ENCODE results near the gene ODAD4. TPM values are rescaled to one million over a fixed set of nuclear protein-coding genes. Genes with fewer than 3 reads are reported as not detected.
A peak's percentile ranks its signal among the peaks of the same experiment; 100 is the strongest.

The ODAD4 gene
- total and polyA plus RNA-seq, 2 of the 8 experiments (the other 6 are each of a cell fraction or from before 2014, with no cell fraction given), result 0.48 to 1.3 TPM

DNA sequence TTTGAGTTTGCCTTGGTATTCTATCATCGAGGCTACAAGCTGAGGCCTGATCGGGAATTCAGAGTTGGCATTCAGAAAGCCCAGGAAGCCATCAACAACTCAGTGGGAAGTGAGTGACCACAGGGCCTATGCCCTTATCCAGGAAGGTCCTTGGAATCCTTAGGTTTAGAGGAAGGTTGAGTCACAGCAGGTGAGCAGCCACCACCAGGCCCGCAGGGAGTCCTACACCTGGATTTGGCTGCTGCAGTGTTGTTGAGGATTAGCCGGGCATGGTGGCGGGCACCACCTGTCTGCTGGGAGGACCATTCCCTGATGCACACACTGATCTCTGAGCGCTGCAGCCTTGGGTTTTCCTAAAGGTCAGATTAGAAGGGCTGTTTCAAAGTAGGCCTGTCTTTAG, 5.2 kb downstream of the ODAD4 start:
- Histone ChIP-seq H3K14ac (ENCODE audit: insufficient read length) (no peak overlapping the region), H2BK5ac (ENCODE audit: low read depth, low read length) (no peak overlapping the region), H3K36me3 (ENCODE audit: control insufficient read depth in 2 of 4, insufficient read depth in 4 of 4, low read length in 3 of 4) (peaks cover 0 to 3% (median 0%) of the 10 kb centered on the region in 4 experiments; a peak in 2 of 8 replicates), H3K4ac (replicated peaks; ENCODE audit: insufficient read length, low read depth, low read length) (no peak overlapping the region), H4K20me1 (replicated peaks in 1 of 2; ENCODE audit: control insufficient read depth in 1 of 2, insufficient read depth in 2 of 2, low read length in 2 of 2) (no peaks in the 10 kb centered on the region), H3K4me1 (replicated peaks in 1 of 4; ENCODE audit: control insufficient read depth in 3 of 4, insufficient read depth in 4 of 4, low read length in 3 of 4) (no peaks in the 10 kb centered on the region), H3K4me3 (ENCODE audit: extremely low read depth in 1 of 4, insufficient read depth in 2 of 4, low read depth in 3 of 4, low read length in 4 of 4) (no peak overlapping the region), H3K4me2 (ENCODE audit: insufficient read depth in 1 of 2, low read depth in 2 of 2, low read length in 2 of 2) (no peak overlapping the region), H3K18ac (ENCODE audit: extremely low read depth, low read length) (no peak overlapping the region), H4K5ac (ENCODE audit: insufficient read length, low read depth, low read length) (no peak overlapping the region), H3K27ac (ENCODE audit: low read depth, low read length) (no peak overlapping the region), H3K27me3 (replicated peaks in 1 of 4; ENCODE audit: control insufficient read depth in 3 of 4, extremely low read depth in 1 of 4, insufficient read depth in 3 of 4, low read length in 3 of 4) (no peaks in the 10 kb centered on the region), H4K91ac (replicated peaks; ENCODE audit: insufficient read length, low read length) (no peak overlapping the region), H2BK15ac (ENCODE audit: low read length) (no peak overlapping the region), H2BK120ac (replicated peaks; ENCODE audit: low read depth, low read length) (no peak overlapping the region), H3K9me3 (ENCODE audit: insufficient read depth in 2 of 2, low read depth in 1 of 2, low read length in 1 of 2) (no peaks in the 10 kb centered on the region), H4K8ac (ENCODE audit: extremely low read depth, insufficient read depth, low read length) (no peak overlapping the region), H3K9ac (replicated peaks in 1 of 4; ENCODE audit: extremely low read depth in 1 of 4, low read depth in 3 of 4, low read length in 3 of 4) (no peak overlapping the region), H2AFZ (ENCODE audit: low read length) (no peak overlapping the region), H3K79me1 (ENCODE audit: low read depth, low read length) (no peaks in the 10 kb centered on the region), H2AK5ac (ENCODE audit: low read depth, low read length) (no peak overlapping the region), H2BK20ac (ENCODE audit: low read length) (no peak overlapping the region), H3K23me2 (ENCODE audit: low read depth, low read length) (0 out of 2 replicates have a peak, but pooled peaks cover 2% of the 10 kb centered on the region), H2BK12ac (ENCODE audit: low read depth, low read length) (no peak overlapping the region), H3K79me2 (ENCODE audit: control insufficient read depth in 1 of 2, insufficient read depth in 2 of 2, low read length in 2 of 2) (no peaks in the 10 kb centered on the region), H3K56ac (replicated peaks; ENCODE audit: insufficient read length, low read depth, low read length) (no peak overlapping the region), H3K23ac (ENCODE audit: insufficient read length) (no peak overlapping the region)
- DNase-seq (ENCODE audit: low read depth in 1 of 2, low spot score in 2 of 2) (no peak), FAIRE-seq (no peak)
- WGBS, 2 experiments (ENCODE audit: extremely low coverage in 1 of 2, insufficient coverage in 1 of 2, insufficient read length in 1 of 2, insufficient replicate concordance in 2 of 2, low coverage in 1 of 2, low lambda C conversion rate in 2 of 2, missing lambda C conversion rate in 1 of 2), result 95% methylated on average over 6 of the region's 6 CpGs; no CpG with 5 or more reads in 1 of the 2 experiments
- TF ChIP-seq JUN (IDR thresholded peaks at IDR 0.05; ENCODE audit: low read depth, low read length) (no peak), NANOG (IDR thresholded peaks at IDR 0.05; ENCODE audit: insufficient read depth, low read depth, low read length, poor library complexity, severe bottlenecking) (peak; percentile 49), HDAC6 (IDR thresholded peaks at IDR 0.05; ENCODE audit: low read depth, low read length) (no peak), GTF2F1 (IDR thresholded peaks at IDR 0.05; ENCODE audit: borderline replicate concordance, low read depth, low read length) (no peak), RAD21 (IDR thresholded peaks at IDR 0.05 in 1 of 2, conservative IDR thresholded peaks at IDR 0.05 in 1 of 2; ENCODE audit: low read depth in 2 of 2, low read length in 2 of 2) (no peak)
- ChIA-PET POLR2A (ENCODE audit: partially characterized antibody) (interaction anchor here (1.0 to 1.4 kb wide), 4 partner anchors 9 to 24 kb away, joined by 3 to 6 read pairs (median 5); partner anchors contain the start of gene ACLY), CTCF (ENCODE audit: partially characterized antibody) (interaction anchor here (0.9 to 2.3 kb wide), 6 partner anchors 10 to 131 kb away, joined by 3 to 15 read pairs (median 5); no protein-coding TSS in a partner anchor)

Data from H1 (cell line).